ENCODE data around the gene SELENBP1. TPM values are rescaled to one million over a fixed set of nuclear protein-coding genes. Genes with fewer than 3 reads are reported as not detected.
"Not testable (repeated sequence)": the region's sequence is repeated elsewhere in the genome, so short reads cannot be mapped to it uniquely, and the experiment has no call there.

SELENBP1 gene
- total and polyA plus RNA-seq, 3 donors from 2014 or later = 13.0 to 31.8 (median 15.1) TPM

- no peak for TF ChIP-seq POLR2A (IDR thresholded peaks at IDR 0.05)
- peak in 2 of 3 experiments; percentile 17 to 29 for TF ChIP-seq CTCF (IDR thresholded peaks at IDR 0.05)
- H3K36me3 ChIP-seq (ENCODE audit: low read depth, missing control alignments) = no peaks in the 10 kb centered on the region
- intact Hi-C loops (cut with DNase I; ENCODE audit: low total_unique reads) = no loop called here
Observed at GRCh38 chr1:151399324-151400171, 27.0 kb upstream of the SELENBP1 start, which contains the start of gene PSMB4. TSS of gene PSMB4 (plus strand) at chr1:151399573. CDS start at chr1:151399588, 15 bp downstream.

GRCh38 chr1:151396265-151396664 is 23.8 kb upstream of the SELENBP1 start:
- H3K4me1 ChIP-seq; H3K4me3 ChIP-seq; DNase-seq; H3K27ac ChIP-seq; H3K36me3 ChIP-seq (ENCODE audit: low read depth, missing control alignments); H3K9me3 ChIP-seq; intact Hi-C loops (cut with DNase I; ENCODE audit: low total_unique reads); H3K27me3 ChIP-seq: not testable (repeated sequence)
- 80 to 85% methylated on average over 5 of the region's 5 CpGs for WGBS, 2 donors

More at GRCh38 chr1:151399324-151400171, 27.0 kb upstream of the SELENBP1 start, which contains the start of gene PSMB4:
- H3K27ac ChIP-seq = peak within 1 kb of the TSS; percentile 63 to 88
- peaks cover 6% of the 10 kb centered on the region for H3K4me1 ChIP-seq
- no peaks in the 10 kb centered on the region for H3K9me3 ChIP-seq
- 0% methylated on average over 55 to 63 of the region's 63 CpGs for WGBS, 2 donors
- H3K27me3 ChIP-seq = no peaks in the 10 kb centered on the region
- H3K4me3 ChIP-seq = peak within 1 kb of the TSS; percentile 78 to 79
- peak; percentile 94 for DNase-seq

- DNase-seq = no peak
Observed at GRCh38 chr1:151393583-151393982, 21.1 kb upstream of the SELENBP1 start.

GRCh38 chr1:151391079-151391563 is 18.6 kb upstream of the SELENBP1 start:
- intact Hi-C loops (cut with DNase I; ENCODE audit: low total_unique reads) = no loop called here
- no peaks in the 10 kb centered on the region for H3K4me1 ChIP-seq
- H3K27me3 ChIP-seq = no peaks in the 10 kb centered on the region
- H3K36me3 ChIP-seq (ENCODE audit: low read depth, missing control alignments) = no peaks in the 10 kb centered on the region
- H3K4me3 ChIP-seq = no peak overlapping the region
- H3K9me3 ChIP-seq = no peaks in the 10 kb centered on the region
- TF ChIP-seq CTCF (IDR thresholded peaks at IDR 0.05) (no peak), POLR2A (IDR thresholded peaks at IDR 0.05) (no peak)
- no peak overlapping the region for H3K27ac ChIP-seq
- 84 to 85% methylated on average over 3 of the region's 3 CpGs for WGBS, 2 donors
- no peak for DNase-seq

More at GRCh38 chr1:151393583-151393982, 21.1 kb upstream of the SELENBP1 start:
- intact Hi-C loops (cut with DNase I; ENCODE audit: low total_unique reads) = no loop called here
- Histone ChIP-seq H3K4me1 (no peaks in the 10 kb centered on the region), H3K27ac (no peak overlapping the region), H3K36me3 (ENCODE audit: low read depth, missing control alignments) (no peaks in the 10 kb centered on the region), H3K27me3 (no peaks in the 10 kb centered on the region), H3K9me3 (no peaks in the 10 kb centered on the region), H3K4me3 (no peak overlapping the region)
- TF ChIP-seq POLR2A (IDR thresholded peaks at IDR 0.05) (no peak), CTCF (IDR thresholded peaks at IDR 0.05) (no peak)

- H3K27ac ChIP-seq; H3K9me3 ChIP-seq; H3K4me3 ChIP-seq; intact Hi-C loops (cut with DNase I; ENCODE audit: low total_unique reads); DNase-seq; H3K27me3 ChIP-seq; H3K36me3 ChIP-seq (ENCODE audit: low read depth, missing control alignments); H3K4me1 ChIP-seq: not testable (repeated sequence)
- 86 to 93% methylated on average over 22 of the region's 22 CpGs for WGBS, 2 donors
Observed at GRCh38 chr1:151390221-151391078, 17.9 kb upstream of the SELENBP1 start.

Measured in testis (tissue), 3 donors.